ENCODE measurements around the gene TRIO.

DNA sequence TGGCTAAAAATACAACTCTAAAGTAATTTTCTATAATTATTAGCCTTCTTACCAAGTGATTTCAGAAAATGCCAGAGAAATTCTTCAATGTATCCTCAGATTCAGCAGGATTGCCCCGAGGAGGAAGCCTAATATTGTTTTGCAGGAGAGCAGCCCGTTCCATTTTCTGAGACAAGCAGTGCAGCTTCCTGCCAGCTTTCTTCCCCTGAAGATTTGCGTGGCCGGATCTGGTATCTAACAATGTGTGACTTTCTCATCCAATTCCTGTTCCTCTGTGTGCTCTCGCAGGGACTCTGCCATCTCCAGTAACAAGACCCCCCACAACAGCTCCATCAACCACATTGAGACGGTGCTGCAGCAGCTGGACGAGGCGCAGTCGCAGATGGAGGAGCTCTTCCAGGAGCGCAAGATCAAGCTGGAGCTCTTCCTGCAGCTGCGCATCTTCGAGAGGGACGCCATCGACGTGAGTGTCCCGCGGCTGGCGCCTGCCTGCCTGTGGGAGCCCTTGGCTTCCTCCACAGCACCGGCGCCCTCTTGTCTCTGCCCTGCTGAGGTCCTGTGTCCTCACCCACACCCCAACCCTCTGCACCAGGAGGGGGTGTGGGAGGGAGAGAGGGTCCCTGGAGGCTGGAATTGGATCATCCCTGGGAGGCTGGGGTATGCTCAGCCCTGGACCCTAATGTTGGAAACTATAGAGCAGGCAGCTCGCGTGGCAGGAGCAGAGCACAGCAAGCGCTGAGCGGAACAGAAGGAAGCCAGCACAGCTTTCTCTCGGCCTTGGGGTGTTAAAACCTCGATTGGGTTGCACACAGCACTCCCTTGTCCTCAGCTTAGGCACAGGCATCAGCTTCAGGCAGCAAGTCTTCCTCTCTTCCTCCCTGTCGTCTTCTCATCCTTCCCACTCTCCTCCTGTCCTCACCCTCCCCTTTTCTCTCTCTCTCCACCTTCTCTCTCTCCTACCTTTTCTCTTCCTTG, 216.2 kb downstream of the TRIO start:
- TF ChIP-seq, protein P1, sequence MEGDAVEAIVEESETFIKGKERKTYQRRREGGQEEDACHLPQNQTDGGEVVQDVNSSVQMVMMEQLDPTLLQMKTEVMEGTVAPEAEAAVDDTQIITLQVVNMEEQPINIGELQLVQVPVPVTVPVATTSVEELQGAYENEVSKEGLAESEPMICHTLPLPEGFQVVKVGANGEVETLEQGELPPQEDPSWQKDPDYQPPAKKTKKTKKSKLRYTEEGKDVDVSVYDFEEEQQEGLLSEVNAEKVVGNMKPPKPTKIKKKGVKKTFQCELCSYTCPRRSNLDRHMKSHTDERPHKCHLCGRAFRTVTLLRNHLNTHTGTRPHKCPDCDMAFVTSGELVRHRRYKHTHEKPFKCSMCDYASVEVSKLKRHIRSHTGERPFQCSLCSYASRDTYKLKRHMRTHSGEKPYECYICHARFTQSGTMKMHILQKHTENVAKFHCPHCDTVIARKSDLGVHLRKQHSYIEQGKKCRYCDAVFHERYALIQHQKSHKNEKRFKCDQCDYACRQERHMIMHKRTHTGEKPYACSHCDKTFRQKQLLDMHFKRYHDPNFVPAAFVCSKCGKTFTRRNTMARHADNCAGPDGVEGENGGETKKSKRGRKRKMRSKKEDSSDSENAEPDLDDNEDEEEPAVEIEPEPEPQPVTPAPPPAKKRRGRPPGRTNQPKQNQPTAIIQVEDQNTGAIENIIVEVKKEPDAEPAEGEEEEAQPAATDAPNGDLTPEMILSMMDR (conservative IDR thresholded peaks at IDR 0.05 in 1 of 2, IDR thresholded peaks at IDR 0.05 in 1 of 2; ENCODE audit: low read depth in 1 of 2, low read length in 2 of 2): no peak
- no peak for TF ChIP-seq EZH2 (IDR thresholded peaks at IDR 0.05; ENCODE audit: low read length, missing control alignments)
